B cell (primary cell): ENCODE results near the gene TPSAB1. TPM values are rescaled to one million over a fixed set of nuclear protein-coding genes. Genes with fewer than 3 reads are reported as not detected.

Experiments used
- ATAC-seq: fragments of 200-7000 bp; cut with Tn5 transposase; one replicate; pipeline ENCODE4 v1.10.0; 2021; ENCODE audit warnings: low read depth, mild to moderate bottlenecking, moderate number of reproducible peaks, moderate library complexity
- CTCF ChIA-PET: fragments of 350-600 bp; sonication (Branson Sonifier 250); formaldehyde crosslinking; loops from one replicate; lab custom pipeline; 2021; ENCODE audit warnings: antibody characterized with exemption, inconsistent platforms; lab: Charles Lee
- POLR2A ChIA-PET: fragments of 350-600 bp; sonication (Branson Sonifier 250); formaldehyde crosslinking; loops from one replicate; lab custom pipeline; 2021; ENCODE audit warnings: antibody characterized with exemption; lab: Charles Lee
- DNase-seq: peaks from one replicate; pipeline ENCODE4 v3.0.0; 2013
- H2AFZ ChIP-seq: 2 replicates; pipeline ENCODE4 v1.6.1; 2012; ENCODE audit warnings: mild to moderate bottlenecking, low read depth, low read length; ENCODE audit not compliant: insufficient read depth, poor library complexity, severe bottlenecking
- H3K27ac ChIP-seq, 2 donors: 1 replicate in 1 of 2; 2 replicates in 1 of 2; pipeline ENCODE4 v1.5.1; 2012 to 2013; ENCODE audit warnings: low read length in 2 of 2, mild to moderate bottlenecking in 2 of 2, moderate library complexity in 1 of 2
- H3K27me3 ChIP-seq, 4 experiments: fragments of 200-600 bp in 1 of 4; sonication (generic) in 1 of 4; replicated peaks in 1 of 4; 1 replicate in 2 of 4; 2 replicates in 2 of 4; pipeline versions ENCODE4 v1.6.1 to v1.7.0; 2013 to 2016; ENCODE audit warnings: low read length in 3 of 4, mild to moderate bottlenecking in 2 of 4, mixed read lengths in 1 of 4, moderate library complexity in 1 of 4; ENCODE audit not compliant: insufficient read depth in 4 of 4, control insufficient read depth in 3 of 4; ENCODE audit errors: control extremely low read depth in 1 of 4
- H3K36me3 ChIP-seq, 2 experiments: replicated peaks in 1 of 2; 1 replicate in 1 of 2; 2 replicates in 1 of 2; pipeline versions ENCODE4 v1.6.1 to v1.7.1; 2013; ENCODE audit warnings: low read length in 1 of 2; ENCODE audit not compliant: insufficient read depth in 2 of 2, control insufficient read depth in 1 of 2; ENCODE audit errors: control extremely low read depth in 1 of 2, extremely low read depth in 1 of 2
- H3K4me1 ChIP-seq, 2 donors: fragments of 200-600 bp in 1 of 2; sonication (generic) in 1 of 2; 1 replicate in 1 of 2; 2 replicates in 1 of 2; pipeline versions ENCODE4 v1.5.1 to v1.6.1; 2013 to 2017; ENCODE audit warnings: low read length in 2 of 2; ENCODE audit not compliant: control insufficient read depth in 2 of 2, insufficient read depth in 2 of 2
- H3K4me2 ChIP-seq: replicated peaks from 2 replicates; pipeline ENCODE3; 2012; ENCODE audit warnings: mild to moderate bottlenecking, low read depth, low read length; ENCODE audit not compliant: poor library complexity, severe bottlenecking
- H3K4me3 ChIP-seq, 5 experiments: fragments of 200-600 bp in 1 of 5; sonication (generic) in 1 of 5; 1 replicate in 3 of 5; 2 replicates in 2 of 5; pipeline versions ENCODE4 v1.5.1 to v1.7.0; 2011 to 2016; ENCODE audit warnings: low read length in 4 of 5, mild to moderate bottlenecking in 4 of 5, low read depth in 2 of 5, control low read depth in 1 of 5, moderate library complexity in 1 of 5; ENCODE audit not compliant: insufficient read depth in 1 of 5; ENCODE audit errors: control extremely low read depth in 1 of 5, extremely low read depth in 1 of 5
- H3K79me2 ChIP-seq: fragments of 200-600 bp; sonication (generic); one replicate; pipeline ENCODE4 v1.6.0; 2016; ENCODE audit warnings: low read length; ENCODE audit not compliant: control insufficient read depth, insufficient read depth
- H3K9ac ChIP-seq: fragments of 200-600 bp; sonication (generic); 2 replicates; pipeline ENCODE4 v1.6.1; 2017; ENCODE audit warnings: mild to moderate bottlenecking, low read length, moderate library complexity
- H3K9me3 ChIP-seq, 3 donors: one replicate each; pipeline versions ENCODE4 v1.6.1 to v1.7.1; 2013; ENCODE audit warnings: low read length in 2 of 3; ENCODE audit not compliant: control insufficient read depth in 2 of 3, insufficient read depth in 1 of 3; ENCODE audit errors: control extremely low read depth in 1 of 3
- H4K20me1 ChIP-seq: 2 replicates; pipeline ENCODE4 v1.6.0; 2012; ENCODE audit warnings: mild to moderate bottlenecking, low read length; ENCODE audit not compliant: insufficient read depth, control insufficient read depth, poor library complexity, severe bottlenecking
- H3K27ac Mint-ChIP-seq: one replicate; pipeline ENCODE4 v1.8.0; 2021; ENCODE audit warnings: mixed read lengths
- H3K27me3 Mint-ChIP-seq: one replicate; pipeline ENCODE4 v1.8.0; 2021; ENCODE audit warnings: mixed read lengths
- H3K4me1 Mint-ChIP-seq: one replicate; pipeline ENCODE4 v1.8.0; 2021; ENCODE audit warnings: mixed read lengths
- H3K4me3 Mint-ChIP-seq: one replicate; pipeline ENCODE4 v1.8.0; 2021; ENCODE audit warnings: mixed read lengths
- H3K9me3 Mint-ChIP-seq: one replicate; pipeline ENCODE4 v1.8.0; 2022; ENCODE audit warnings: mixed read lengths; ENCODE audit not compliant: insufficient read depth
- CTCF ChIP-seq: fragments of 200-600 bp; IDR thresholded peaks from one replicate; pipeline ENCODE4 v1.8.0; 2022; ENCODE audit warnings: antibody characterized with exemption, mild to moderate bottlenecking
- EZH2 ChIP-seq: IDR thresholded peaks from 2 replicates; pipeline ENCODE4 v1.6.1; 2012; ENCODE audit warnings: borderline replicate concordance, low read depth, mild to moderate bottlenecking, moderate library complexity, low read length; ENCODE audit not compliant: insufficient read depth, poor library complexity, severe bottlenecking
- WGBS: methylation state at CpG from one replicate; pipeline ENCODE4 v1.1.5; 2013; ENCODE audit warnings: missing lambda C conversion rate; ENCODE audit not compliant: insufficient coverage; 5-methylcytosine and 5-hydroxymethylcytosine counted together
- intact Hi-C: fragments of 100-400 bp; cut with micrococcal nuclease; formaldehyde crosslinking; loops from one replicate; pipeline ENCODE4 v1.10.0; 2022
- polyA plus RNA-seq: library from polyadenylated mRNA; depleted of rRNA; stranded (reverse); fragments of >200 nt; gene quantifications from 2 replicates; pipeline ENCODE4 v1.2.3, GENCODE V29; 2012
- total RNA-seq, 2 donors: library from RNA; stranded (reverse); fragments of 120-200 nt in 1 of 2; gene quantifications; 1 replicate in 1 of 2; 2 replicates in 1 of 2; pipeline versions ENCODE4 v1.2.3 to v1.2.4, GENCODE V29; 2013 to 2022

Gene TPSAB1
- total and polyA plus RNA-seq, 2 donors (not counting 1 experiment from before 2014, with no cell fraction given) = not detected

DNA sequence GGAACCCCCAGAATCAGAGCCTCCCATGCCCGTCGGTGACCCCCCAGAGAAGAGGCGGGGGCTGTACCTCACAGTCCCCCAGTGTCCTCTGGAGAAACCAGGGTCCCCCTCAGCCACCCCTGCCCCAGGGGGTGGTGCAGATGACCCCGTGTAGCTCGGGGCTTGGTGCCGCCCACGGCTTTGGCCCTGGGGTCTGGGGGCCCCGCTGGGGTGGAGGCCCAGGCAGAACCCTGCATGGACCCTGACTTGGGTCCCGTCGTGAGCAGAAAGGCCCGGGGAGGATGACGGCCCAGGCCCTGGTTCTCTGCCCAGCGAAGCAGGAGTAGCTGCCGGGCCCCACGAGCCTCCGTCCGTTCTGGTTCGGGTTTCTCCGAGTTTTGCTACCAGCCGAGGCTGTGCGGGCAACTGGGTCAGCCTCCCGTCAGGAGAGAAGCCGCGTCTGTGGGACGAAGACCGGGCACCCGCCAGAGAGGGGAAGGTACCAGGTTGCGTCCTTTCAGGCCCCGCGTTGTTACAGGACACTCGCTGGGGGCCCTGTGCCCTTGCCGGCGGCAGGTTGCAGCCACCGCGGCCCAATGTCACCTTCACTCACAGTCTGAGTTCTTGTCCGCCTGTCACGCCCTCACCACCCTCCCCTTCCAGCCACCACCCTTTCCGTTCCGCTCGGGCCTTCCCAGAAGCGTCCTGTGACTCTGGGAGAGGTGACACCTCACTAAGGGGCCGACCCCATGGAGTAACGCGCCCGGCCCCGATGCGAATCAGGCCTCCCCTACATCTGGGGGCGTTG, 19.5 kb upstream of the TPSAB1 start:
- TF ChIP-seq EZH2 (no peak), CTCF (no peak)
- H3K4me2 ChIP-seq = no peak overlapping the region
- no peaks in the 10 kb centered on the region for H4K20me1 ChIP-seq
- no peaks in the 10 kb centered on the region for H3K9me3 Mint-ChIP-seq
- H3K27me3 Mint-ChIP-seq = no peaks in the 10 kb centered on the region
- POLR2A ChIA-PET = interaction anchor here (0.6 kb wide), 1 partner anchor 762 kb away, joined by 7 read pairs; no protein-coding TSS in a partner anchor
- no peak overlapping the region for H3K4me3 ChIP-seq
- no peaks in the 10 kb centered on the region for H3K4me1 ChIP-seq
- intact Hi-C loops = no loop called here
- no peak overlapping the region for H3K9ac ChIP-seq
- WGBS = 87% methylated on average over 48 of the region's 48 CpGs
- no peak overlapping the region for H3K27ac Mint-ChIP-seq
- no peaks in the 10 kb centered on the region for H3K36me3 ChIP-seq
- H2AFZ ChIP-seq = no peak overlapping the region
- H3K79me2 ChIP-seq = no peaks in the 10 kb centered on the region
- no peak overlapping the region for H3K4me3 Mint-ChIP-seq
- no peak for ATAC-seq
- CTCF ChIA-PET = no interaction called here
- H3K4me1 Mint-ChIP-seq = no peaks in the 10 kb centered on the region
- no peaks in the 10 kb centered on the region for H3K9me3 ChIP-seq
- DNase-seq = no peak
- H3K27ac ChIP-seq = no peak overlapping the region
- no peaks in the 10 kb centered on the region for H3K27me3 ChIP-seq
